ENCODE measurements around the gene SPTLC2.
"Not testable (repeated sequence)": the region's sequence is repeated elsewhere in the genome, so short reads cannot be mapped to it uniquely, and the experiment has no call there.

Gene SPTLC2

GRCh38 chr14:77601846-77602619 lies 14.4 kb downstream of the SPTLC2 start:
- DNase-seq (ENCODE audit: insufficient read length, low spot score) (no peak), FAIRE-seq (no peak)

GRCh38 chr14:77599889-77600288 lies 16.5 kb downstream of the SPTLC2 start:
- FAIRE-seq, result no peak
- no peak for TF ChIP-seq CTCF (IDR thresholded peaks at IDR 0.05; ENCODE audit: insufficient read depth, missing control alignments)
- DNase-seq (ENCODE audit: insufficient read length, low spot score), result no peak

More at GRCh38 chr14:77601846-77602619, 14.4 kb downstream of the SPTLC2 start:
- TF ChIP-seq CTCF (IDR thresholded peaks at IDR 0.05; ENCODE audit: insufficient read depth, missing control alignments), result no peak

- FAIRE-seq (no peak), DNase-seq (ENCODE audit: insufficient read length, low spot score) (no peak)
- no peak for TF ChIP-seq CTCF (IDR thresholded peaks at IDR 0.05; ENCODE audit: insufficient read depth, missing control alignments)
Measured at GRCh38 chr14:77598366-77599070, 17.9 kb downstream of the SPTLC2 start.

DNA sequence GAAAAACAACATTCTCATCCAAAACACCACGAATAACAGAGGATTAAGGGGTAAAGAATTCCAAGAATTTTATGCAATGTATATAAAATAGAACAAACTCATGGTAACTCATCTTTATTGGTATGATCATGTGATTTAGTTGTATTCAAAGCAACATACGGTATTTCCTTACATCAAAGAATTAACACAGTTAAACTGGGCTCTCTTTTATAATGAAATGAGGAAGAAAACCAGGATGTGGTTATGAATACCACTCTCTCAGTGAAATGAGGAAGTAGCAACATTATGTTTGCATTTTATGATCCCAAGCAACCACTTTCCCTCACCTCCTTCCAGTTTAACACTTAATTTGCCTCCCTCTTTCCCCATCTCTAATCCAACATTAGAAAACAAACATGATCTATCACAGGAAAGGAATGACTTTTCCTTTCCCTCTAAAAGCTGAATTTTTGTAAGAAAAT lies 22.9 kb downstream of the SPTLC2 start:
- FAIRE-seq, result no peak
- no peak for TF ChIP-seq CTCF (IDR thresholded peaks at IDR 0.05; ENCODE audit: insufficient read depth, missing control alignments)
- no peak for DNase-seq (ENCODE audit: insufficient read length, low spot score)

GRCh38 chr14:77590845-77591485 lies 25.5 kb downstream of the SPTLC2 start:
- no peak for DNase-seq (ENCODE audit: insufficient read length, low spot score)
- no peak for TF ChIP-seq CTCF (IDR thresholded peaks at IDR 0.05; ENCODE audit: insufficient read depth, missing control alignments)
- FAIRE-seq, result no peak

GRCh38 chr14:77589099-77589498 lies 27.3 kb downstream of the SPTLC2 start:
- no peak for TF ChIP-seq CTCF (IDR thresholded peaks at IDR 0.05; ENCODE audit: insufficient read depth, missing control alignments)
- FAIRE-seq, result no peak
- no peak for DNase-seq (ENCODE audit: insufficient read length, low spot score)

- FAIRE-seq; DNase-seq (ENCODE audit: insufficient read length, low spot score): not testable (repeated sequence)
Measured at GRCh38 chr14:77588411-77589025, 27.9 kb downstream of the SPTLC2 start.

Data from D721Med (cell line).